Skeletal muscle tissue (tissue), 4 donors: ENCODE results near the gene ELP5. TPM values are rescaled to one million over a fixed set of nuclear protein-coding genes. Genes with fewer than 3 reads are reported as not detected.
A peak's percentile ranks its signal among the peaks of the same experiment; 100 is the strongest.

Experiments
- H3K27ac ChIP-seq: one replicate; pipeline ENCODE4 v1.7.0; 2013; ENCODE audit warnings: mild to moderate bottlenecking, low read depth, low read length, inconsistent platforms
- H3K27me3 ChIP-seq, 3 donors: one replicate each; pipeline ENCODE4 v1.7.0; 2013; ENCODE audit warnings: low read length in 3 of 3; ENCODE audit not compliant: control insufficient read depth in 3 of 3, insufficient read depth in 3 of 3
- H3K36me3 ChIP-seq, 3 donors: one replicate each; pipeline ENCODE4 v1.7.0; 2013; ENCODE audit warnings: low read length in 3 of 3; ENCODE audit not compliant: control insufficient read depth in 3 of 3, insufficient read depth in 3 of 3
- H3K4me1 ChIP-seq, 3 donors: one replicate each; pipeline ENCODE4 v1.7.0; 2013; ENCODE audit warnings: low read length in 3 of 3, mild to moderate bottlenecking in 3 of 3; ENCODE audit not compliant: control insufficient read depth in 3 of 3, insufficient read depth in 3 of 3
- H3K4me3 ChIP-seq, 3 donors: one replicate each; pipeline ENCODE4 v1.7.0; 2013; ENCODE audit warnings: low read length in 3 of 3
- H3K9ac ChIP-seq, 3 donors: one replicate each; pipeline ENCODE4 v1.7.0; 2013; ENCODE audit warnings: low read length in 3 of 3, mild to moderate bottlenecking in 3 of 3, moderate library complexity in 2 of 3, low read depth in 1 of 3
- H3K9me3 ChIP-seq, 3 donors: one replicate each; pipeline ENCODE4 v1.7.0; 2013; ENCODE audit warnings: low read length in 3 of 3; ENCODE audit not compliant: control insufficient read depth in 3 of 3
- total RNA-seq: library from RNA; depleted of rRNA; stranded (reverse); fragments of >200 nt; gene quantifications from one replicate; pipeline ENCODE4 v1.2.3, GENCODE V29; 2014
- donor health status: Osteomylitis.

Gene ELP5
- total RNA-seq, 1 donor from 2014 or later = 28.2 TPM

DNA sequence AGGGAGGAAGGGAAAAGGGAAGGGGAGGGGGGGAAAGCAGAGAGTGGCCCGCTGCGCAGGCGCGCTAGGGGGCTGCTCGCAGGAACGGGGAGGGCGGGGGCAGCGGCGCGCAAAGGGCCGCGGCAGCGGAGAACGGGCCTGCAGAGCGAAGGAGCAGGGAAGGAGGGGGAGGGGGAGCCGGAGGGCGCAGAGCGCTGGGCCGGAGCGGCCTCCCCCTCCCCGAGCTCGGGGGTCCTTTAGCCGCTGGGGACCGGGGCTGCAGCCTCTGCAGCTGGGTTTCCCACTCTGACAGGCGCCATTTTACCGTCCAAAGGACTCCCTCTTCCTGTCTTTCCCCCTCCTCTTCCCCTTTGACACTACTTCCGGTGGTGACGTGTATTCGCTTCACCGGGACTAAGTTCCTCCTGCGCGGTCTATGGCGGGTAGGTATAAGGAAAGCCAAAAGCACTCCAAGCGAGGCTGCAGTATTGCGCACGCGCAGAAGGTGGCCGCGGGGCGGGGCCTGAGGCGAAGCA, 297 bp upstream of the ELP5 start, which contains the start of gene CTDNEP1:
Gene CTDNEP1, minus strand, starts transcription at position 74 of the 515 bp plus-strand sequence. CDS start 438 bp downstream, outside the sequence.
- Histone ChIP-seq H3K27ac (peak within 1 kb of the TSS; percentile 100), H3K4me3 (peak within 1 kb of the TSS; percentile 64 to 92 (median 89)), H3K4me1 (peaks cover 39 to 47% (median 45%) of the 10 kb centered on the region in 3 donors), H3K9ac (peak within 1 kb of the TSS; percentile 98 to 99 (median 99)), H3K27me3 (no peaks in the 10 kb centered on the region), H3K9me3 (no peaks in the 10 kb centered on the region), H3K36me3 (peaks cover 19 to 30% (median 27%) of the 10 kb centered on the region in 3 donors)

DNA sequence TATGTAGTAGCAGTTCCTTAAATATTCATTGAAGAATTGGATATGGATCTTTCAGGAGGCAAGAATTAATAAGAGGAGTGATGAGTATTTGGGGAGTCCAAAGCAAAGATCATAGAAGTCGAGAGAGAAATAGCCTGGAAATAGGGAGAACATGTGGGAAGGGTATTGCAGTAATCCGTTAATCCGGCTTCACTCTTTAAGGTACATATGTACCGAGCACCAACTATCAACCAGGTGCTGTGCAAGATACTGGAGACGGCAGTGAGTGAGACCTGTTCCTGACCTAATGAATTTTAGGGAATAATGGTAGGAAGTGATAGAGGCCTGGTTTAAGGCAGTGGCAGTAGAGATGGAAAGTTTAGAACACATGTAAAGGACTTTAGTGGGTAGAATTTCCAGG, 1.1 kb downstream of the ELP5 start:
- no peaks in the 10 kb centered on the region for H3K9me3 ChIP-seq
- H3K4me3 ChIP-seq = peak overlapping the region; percentile 64 to 92 (median 89)
- peak overlapping the region; percentile 98 to 99 (median 99) for H3K9ac ChIP-seq
- H3K36me3 ChIP-seq = peaks cover 25 to 37% (median 30%) of the 10 kb centered on the region in 3 donors
- peak overlapping the region; percentile 100 for H3K27ac ChIP-seq
- peaks cover 32 to 36% (median 35%) of the 10 kb centered on the region in 3 donors for H3K4me1 ChIP-seq
- no peaks in the 10 kb centered on the region for H3K27me3 ChIP-seq

DNA sequence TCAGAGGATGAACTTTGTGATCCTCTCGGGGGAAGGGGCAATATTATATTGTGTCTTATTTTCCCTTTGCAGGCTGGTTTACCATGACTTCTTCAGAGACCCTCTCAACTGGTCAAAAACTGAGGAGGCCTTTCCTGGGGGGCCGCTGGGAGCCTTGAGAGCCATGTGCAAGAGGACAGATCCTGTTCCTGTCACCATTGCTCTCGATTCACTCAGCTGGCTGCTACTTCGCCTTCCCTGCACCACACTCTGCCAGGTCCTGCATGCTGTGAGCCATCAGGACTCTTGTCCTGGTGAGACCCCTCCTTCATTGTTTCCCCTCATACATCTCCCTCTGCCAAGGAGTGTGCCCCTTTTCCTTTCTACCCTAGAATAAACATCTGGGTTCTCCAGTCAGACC, 2.5 kb downstream of the ELP5 start:
- peaks cover 37 to 50% (median 43%) of the 10 kb centered on the region in 3 donors for H3K36me3 ChIP-seq
- no peaks in the 10 kb centered on the region for H3K9me3 ChIP-seq
- H3K9ac ChIP-seq = no peak overlapping the region
- H3K4me1 ChIP-seq = peaks cover 22 to 25% (median 24%) of the 10 kb centered on the region in 3 donors
- H3K27ac ChIP-seq = no peak overlapping the region
- no peak overlapping the region for H3K4me3 ChIP-seq
- no peaks in the 10 kb centered on the region for H3K27me3 ChIP-seq

DNA sequence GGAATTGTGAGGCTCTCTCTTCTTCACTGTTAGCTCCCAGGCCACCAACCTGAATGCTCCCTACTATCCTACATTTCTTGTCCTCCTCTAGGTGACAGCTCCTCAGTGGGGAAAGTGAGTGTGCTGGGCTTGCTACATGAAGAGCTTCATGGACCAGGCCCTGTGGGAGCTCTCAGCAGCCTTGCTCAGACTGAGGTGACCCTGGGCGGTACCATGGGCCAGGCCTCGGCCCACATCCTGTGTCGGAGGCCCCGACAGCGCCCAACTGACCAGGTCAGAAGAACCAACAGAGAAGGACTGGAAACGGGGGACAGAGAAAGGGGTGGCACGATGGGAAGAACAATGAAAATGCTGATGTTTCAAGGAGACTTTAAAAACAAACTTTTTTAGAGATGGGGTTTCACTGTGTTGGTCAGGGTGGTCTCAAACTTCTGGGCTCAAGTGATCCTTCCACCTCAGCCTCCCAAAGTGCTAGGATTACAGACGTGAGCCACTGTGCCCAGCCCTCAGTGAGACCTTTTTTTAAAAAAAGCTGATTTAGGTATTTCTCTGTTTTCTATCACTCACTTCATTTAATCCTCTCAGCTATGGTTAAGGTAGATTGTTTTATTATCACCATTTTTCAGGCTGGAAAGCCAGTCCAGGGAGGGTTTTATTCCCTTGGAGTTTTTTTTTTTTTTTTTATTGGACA, 4.9 kb downstream of the ELP5 start:
- H3K27me3 ChIP-seq = peaks cover 11 to 18% (median 18%) of the 10 kb centered on the region in 3 donors
- H3K27ac ChIP-seq = no peak overlapping the region
- H3K9me3 ChIP-seq = no peaks in the 10 kb centered on the region
- H3K4me1 ChIP-seq = peaks cover 18 to 22% (median 18%) of the 10 kb centered on the region in 3 donors
- no peak overlapping the region for H3K9ac ChIP-seq
- no peak overlapping the region for H3K4me3 ChIP-seq
- peaks cover 39 to 52% (median 44%) of the 10 kb centered on the region in 3 donors for H3K36me3 ChIP-seq

DNA sequence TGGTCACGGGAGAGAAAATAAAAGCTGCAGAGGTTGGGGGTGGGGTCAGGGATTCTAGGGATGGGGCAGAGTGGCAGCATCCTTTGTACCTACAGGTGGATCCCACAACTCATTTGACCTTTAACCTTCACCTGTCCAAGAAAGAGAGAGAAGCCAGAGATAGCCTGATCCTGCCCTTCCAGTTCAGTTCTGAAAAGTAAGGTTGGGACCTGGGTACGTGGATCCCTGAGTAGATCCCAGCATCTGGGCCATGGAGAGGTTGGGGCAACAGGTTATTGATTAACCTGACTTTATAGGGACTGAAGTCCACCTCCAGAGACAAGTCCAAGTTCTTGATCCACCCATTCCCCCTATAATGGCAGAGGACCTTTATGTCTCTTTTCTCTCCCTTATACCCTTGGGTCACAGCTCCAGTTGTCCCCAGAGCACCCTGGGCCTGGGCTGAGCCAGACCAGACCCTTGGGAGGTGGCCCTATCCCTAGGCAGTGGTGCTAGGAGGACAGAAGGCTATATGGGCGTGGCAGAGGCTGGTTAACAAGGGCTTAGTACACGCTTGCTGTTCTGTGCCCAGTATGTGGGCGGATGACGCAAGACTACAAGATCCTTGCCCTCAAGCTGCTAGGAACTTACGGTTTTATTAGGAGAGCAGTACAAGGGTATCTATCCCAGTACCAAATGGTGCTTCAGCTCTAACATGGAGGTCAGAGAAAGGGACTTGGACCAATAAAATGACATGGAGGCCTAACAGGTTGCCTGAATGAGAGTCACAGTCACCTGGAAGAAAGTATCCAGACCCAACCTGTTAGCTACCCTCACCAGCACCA, 6.9 kb downstream of the ELP5 start:
- Histone ChIP-seq H3K27ac (no peak overlapping the region), H3K4me3 (no peak overlapping the region), H3K27me3 (peaks cover 25 to 37% (median 36%) of the 10 kb centered on the region in 3 donors), H3K36me3 (peaks cover 38 to 46% (median 39%) of the 10 kb centered on the region in 3 donors), H3K9ac (no peak overlapping the region), H3K4me1 (peaks cover 13 to 26% (median 20%) of the 10 kb centered on the region in 3 donors), H3K9me3 (no peaks in the 10 kb centered on the region)

DNA sequence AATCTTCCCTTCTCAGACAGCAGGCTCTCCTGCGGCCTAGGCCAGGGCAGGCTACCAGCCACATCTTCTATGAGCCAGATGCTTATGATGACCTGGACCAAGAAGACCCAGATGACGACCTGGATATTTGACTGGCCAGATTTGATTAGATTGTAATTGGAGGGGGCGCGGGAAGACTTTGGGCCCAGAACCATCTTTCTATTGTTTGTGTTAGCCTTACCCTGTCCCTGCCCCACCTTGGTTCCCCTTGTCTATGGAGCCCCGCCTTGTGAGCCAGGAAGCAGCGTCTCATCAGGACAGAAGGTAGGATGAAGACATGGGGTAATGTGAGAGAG, 7.5 kb downstream of the ELP5 start:
- Histone ChIP-seq H3K9ac (no peak overlapping the region), H3K36me3 (peaks cover 32 to 41% (median 38%) of the 10 kb centered on the region in 3 donors), H3K4me3 (no peak overlapping the region), H3K9me3 (no peaks in the 10 kb centered on the region), H3K4me1 (peaks cover 13 to 26% (median 20%) of the 10 kb centered on the region in 3 donors), H3K27ac (no peak overlapping the region), H3K27me3 (peaks cover 25 to 39% (median 37%) of the 10 kb centered on the region in 3 donors)

DNA sequence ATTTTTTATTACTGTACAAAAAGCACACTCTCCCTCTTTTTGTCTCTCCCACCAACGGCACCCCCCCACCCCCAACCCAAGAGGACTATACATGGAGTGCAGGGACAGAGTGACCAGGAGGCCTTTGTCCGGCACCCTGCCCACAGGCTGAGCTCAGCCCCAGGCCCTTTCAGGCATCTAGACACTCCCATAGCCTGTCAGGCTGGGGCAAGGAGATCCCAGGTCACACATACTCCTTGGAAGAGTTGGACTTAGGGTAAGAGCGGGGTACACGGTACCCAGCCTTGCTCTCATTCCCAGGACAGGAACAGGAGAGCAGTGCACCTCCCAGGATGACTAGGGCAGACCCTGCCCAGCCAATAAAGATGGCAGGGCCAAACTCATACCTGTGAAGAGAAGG, 8.1 kb downstream of the ELP5 start:
- H3K4me1 ChIP-seq = peaks cover 13 to 26% (median 20%) of the 10 kb centered on the region in 3 donors
- peaks cover 26 to 34% (median 32%) of the 10 kb centered on the region in 3 donors for H3K36me3 ChIP-seq
- peaks cover 25 to 40% (median 37%) of the 10 kb centered on the region in 3 donors for H3K27me3 ChIP-seq
- H3K4me3 ChIP-seq = no peak overlapping the region
- peak overlapping the region in 1 of 3 donors; percentile 71 for H3K9ac ChIP-seq
- H3K9me3 ChIP-seq = no peaks in the 10 kb centered on the region
- no peak overlapping the region for H3K27ac ChIP-seq

DNA sequence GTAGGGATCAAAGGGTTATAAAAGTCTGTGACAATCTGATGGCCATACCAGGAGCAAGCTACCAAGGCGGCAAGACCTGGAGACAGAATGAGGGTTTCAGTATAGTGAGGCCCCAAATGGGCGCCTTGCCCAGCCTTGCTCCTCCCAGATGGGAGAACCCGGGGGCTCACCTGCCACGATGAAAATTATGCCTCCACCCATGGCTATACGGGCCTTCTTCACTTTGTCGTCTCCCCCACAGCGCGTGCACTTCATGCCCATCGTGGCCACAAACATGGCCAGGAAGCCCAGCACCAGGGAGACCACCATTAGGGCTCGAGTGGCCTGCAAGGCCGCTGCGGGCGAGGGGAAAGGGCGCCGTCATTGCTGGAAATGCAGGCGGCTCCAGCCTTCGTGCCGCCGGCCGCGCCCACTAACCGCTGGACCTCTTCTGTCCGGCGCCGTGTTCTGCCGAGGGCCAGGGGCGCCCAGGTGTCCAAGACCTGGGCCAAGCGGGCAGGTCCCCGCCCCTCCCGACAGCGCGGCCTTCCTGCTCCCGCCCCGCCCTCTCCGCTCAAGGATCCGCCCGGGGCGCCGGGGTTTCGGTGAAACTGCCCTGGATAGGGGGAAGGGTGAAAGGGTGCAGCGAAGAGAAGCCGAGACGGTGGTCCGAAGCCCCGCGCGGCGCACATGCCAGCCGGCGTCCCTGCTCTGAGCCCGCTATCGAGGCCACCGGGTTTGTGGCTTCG, 8.8 kb downstream of the ELP5 start:
- peaks cover 25 to 40% (median 37%) of the 10 kb centered on the region in 3 donors for H3K27me3 ChIP-seq
- no peak overlapping the region for H3K27ac ChIP-seq
- H3K36me3 ChIP-seq = peaks cover 26 to 34% (median 29%) of the 10 kb centered on the region in 3 donors
- H3K9ac ChIP-seq = peak overlapping the region; percentile 57 to 71 (median 59)
- no peaks in the 10 kb centered on the region for H3K9me3 ChIP-seq
- H3K4me3 ChIP-seq = peak overlapping the region; percentile 36 to 56 (median 54)
- H3K4me1 ChIP-seq = peaks cover 13 to 26% (median 20%) of the 10 kb centered on the region in 3 donors
